Spleen (tissue), 11 donors: ENCODE measurements around the gene EFNA5. TPM values are rescaled to one million over a fixed set of nuclear protein-coding genes. Genes with fewer than 3 reads are reported as not detected.
"Not testable (repeated sequence)": the region's sequence is repeated elsewhere in the genome, so short reads cannot be mapped to it uniquely, and the experiment has no call there.

Experiments used
- DNase-seq: peaks from one replicate; pipeline ENCODE4 v3.0.0-alpha.2; 2020
- H3K27ac ChIP-seq, 8 donors: fragments of 200-600 bp; sonication (generic) in 7 of 8; 1 replicate in 4 of 8; 2 replicates in 4 of 8; pipeline versions ENCODE4 v1.5.0 to v1.8.0; 2016 to 2021; ENCODE audit warnings: inconsistent platforms in 4 of 8, mild to moderate bottlenecking in 4 of 8, moderate library complexity in 1 of 8
- H3K27me3 ChIP-seq, 7 donors: fragments of 200-600 bp; sonication (generic) in 6 of 7; replicated peaks in 1 of 7; 1 replicate in 4 of 7; 2 replicates in 3 of 7; pipeline versions ENCODE4 v1.5.0 to v1.8.0; 2016 to 2021; ENCODE audit warnings: inconsistent platforms in 3 of 7, mild to moderate bottlenecking in 1 of 7
- H3K36me3 ChIP-seq, 6 donors: fragments of 200-600 bp; sonication (generic) in 5 of 6; 1 replicate in 4 of 6; 2 replicates in 2 of 6; pipeline versions ENCODE4 v1.5.0 to v1.8.0; 2016 to 2021; ENCODE audit warnings: inconsistent platforms in 2 of 6
- H3K4me1 ChIP-seq, 6 donors: fragments of 200-600 bp; sonication (generic) in 5 of 6; 1 replicate in 3 of 6; 2 replicates in 3 of 6; pipeline versions ENCODE4 v1.5.0 to v1.8.0; 2016 to 2021; ENCODE audit warnings: inconsistent platforms in 3 of 6
- H3K4me3 ChIP-seq, 8 donors: fragments of 200-600 bp; sonication (generic) in 7 of 8; 1 replicate in 4 of 8; 2 replicates in 4 of 8; pipeline versions ENCODE4 v1.5.0 to v1.8.0; 2016 to 2021; ENCODE audit warnings: inconsistent platforms in 4 of 8, mild to moderate bottlenecking in 4 of 8, moderate library complexity in 2 of 8
- H3K9me3 ChIP-seq, 8 donors: fragments of 200-600 bp; sonication (generic) in 7 of 8; 1 replicate in 4 of 8; 2 replicates in 4 of 8; pipeline versions ENCODE4 v1.5.0 to v1.8.0; 2016 to 2021; ENCODE audit warnings: inconsistent platforms in 4 of 8
- POLR2A ChIP-seq, 3 donors: fragments of 450-650 bp; IDR thresholded peaks; one replicate each; pipeline ENCODE4 v1.5.1; 2017; ENCODE audit warnings: antibody characterized with exemption in 3 of 3, mild to moderate bottlenecking in 1 of 3
- POLR2AphosphoS5 ChIP-seq, 3 donors: sonication (generic); formaldehyde crosslinking; IDR thresholded peaks; one replicate each; pipeline ENCODE4 v1.5.1; 2017; ENCODE audit warnings: antibody characterized with exemption in 3 of 3
- WGBS, 5 donors: extraction: QIAGEN DNeasy Blood & Tissue Kit in 3 of 5; methylation state at CpG; one replicate each; pipeline versions ENCODE4 v1.1.5 to v1.1.7; 2013 to 2018; 5-methylcytosine and 5-hydroxymethylcytosine counted together
- intact Hi-C: fragments of 100-400 bp; cut with DNase I; formaldehyde crosslinking; loops from one replicate; pipeline ENCODE4 v1.15.0; 2023; ENCODE audit warnings: low total_unique reads
- polyA plus RNA-seq, 3 donors: library from polyadenylated mRNA; stranded (reverse); fragments of 200-250 nt; gene quantifications; one replicate each; pipeline ENCODE4 v1.2.1, GENCODE V29; 2013
- total RNA-seq, 7 donors: library from RNA; depleted of rRNA in 3 of 7; stranded (reverse); fragments of >200 nt in 3 of 7; fragmentation: NEBNext Ultra II Directional in 4 of 7; extraction: Animal tissue kit (Norgen Biotek cat#: 25700) in 4 of 7; gene quantifications; one replicate each; pipeline versions ENCODE4 v1.1.0 to v1.2.1, GENCODE V29; 2016 to 2021
- TF ChIP-seq, protein P1 (sequence below), 11 experiments: fragments of 200-600 bp in 7 of 11; fragments of 450-650 bp in 4 of 11; sonication (generic) in 4 of 11; IDR thresholded peaks in 8 of 11; conservative IDR thresholded peaks in 3 of 11; 1 replicate in 7 of 11; 2 replicates in 4 of 11; pipeline versions ENCODE4 v1.4.0 to v1.8.0; 2016 to 2021; ENCODE audit warnings: antibody characterized with exemption in 11 of 11, inconsistent platforms in 4 of 11, mild to moderate bottlenecking in 1 of 11
- donor health status: healthy with polysubstance abuse.
- donor health status: DM: no; HTN: no; CAD: no; lungs with moderate emphysema.
- donor health status: DM: no; HTN: no; CAD: no.
- donor health status: Bipolar disorder and iron deficiency.
- donor health status: healthy.
- donor health status: DM: no; HTN: no; CAD: no.
- donor health status: DM: yes; HTN: yes; CAD: no.

EFNA5 gene
- total and polyA plus RNA-seq, 10 donors: 0.33 to 29.0 (median 12.2) TPM

DNA sequence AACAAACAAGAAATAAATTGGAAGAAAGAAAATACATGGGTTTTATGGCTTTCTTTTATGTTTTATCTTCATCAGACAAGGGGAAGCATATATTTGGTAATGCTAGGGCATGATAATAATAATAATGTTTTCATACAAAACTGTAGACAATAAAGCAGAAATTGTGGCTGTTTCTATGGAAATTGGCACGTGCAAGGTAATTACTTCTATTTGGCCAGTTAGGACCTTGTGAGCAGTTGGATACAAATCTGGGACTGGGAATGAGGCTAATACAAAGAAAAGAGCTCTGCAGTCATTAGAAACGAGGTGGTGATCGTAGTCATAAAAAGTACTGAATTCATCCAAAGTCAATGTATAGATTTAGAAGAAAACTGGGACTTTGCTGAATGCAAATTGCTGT, 233.6 kb downstream of the EFNA5 start:
- no peak overlapping the region for H3K4me3 ChIP-seq
- 86 to 95% (median 89%) methylated on average over 3 of the region's 3 CpGs for WGBS, 5 donors
- TF ChIP-seq, protein P1, sequence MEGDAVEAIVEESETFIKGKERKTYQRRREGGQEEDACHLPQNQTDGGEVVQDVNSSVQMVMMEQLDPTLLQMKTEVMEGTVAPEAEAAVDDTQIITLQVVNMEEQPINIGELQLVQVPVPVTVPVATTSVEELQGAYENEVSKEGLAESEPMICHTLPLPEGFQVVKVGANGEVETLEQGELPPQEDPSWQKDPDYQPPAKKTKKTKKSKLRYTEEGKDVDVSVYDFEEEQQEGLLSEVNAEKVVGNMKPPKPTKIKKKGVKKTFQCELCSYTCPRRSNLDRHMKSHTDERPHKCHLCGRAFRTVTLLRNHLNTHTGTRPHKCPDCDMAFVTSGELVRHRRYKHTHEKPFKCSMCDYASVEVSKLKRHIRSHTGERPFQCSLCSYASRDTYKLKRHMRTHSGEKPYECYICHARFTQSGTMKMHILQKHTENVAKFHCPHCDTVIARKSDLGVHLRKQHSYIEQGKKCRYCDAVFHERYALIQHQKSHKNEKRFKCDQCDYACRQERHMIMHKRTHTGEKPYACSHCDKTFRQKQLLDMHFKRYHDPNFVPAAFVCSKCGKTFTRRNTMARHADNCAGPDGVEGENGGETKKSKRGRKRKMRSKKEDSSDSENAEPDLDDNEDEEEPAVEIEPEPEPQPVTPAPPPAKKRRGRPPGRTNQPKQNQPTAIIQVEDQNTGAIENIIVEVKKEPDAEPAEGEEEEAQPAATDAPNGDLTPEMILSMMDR (IDR thresholded peaks at IDR 0.05 in 8 of 11, conservative IDR thresholded peaks at IDR 0.05 in 3 of 11): no peak
- no peak for TF ChIP-seq POLR2A (IDR thresholded peaks at IDR 0.05)
- no peak for TF ChIP-seq POLR2AphosphoS5 (IDR thresholded peaks at IDR 0.05)
- peaks cover 0 to 16% (median 11%) of the 10 kb centered on the region in 8 donors for H3K9me3 ChIP-seq
- no peaks in the 10 kb centered on the region for H3K4me1 ChIP-seq
- no peak overlapping the region for H3K27ac ChIP-seq
- DNase-seq: no peak
- no peaks in the 10 kb centered on the region for H3K36me3 ChIP-seq
- H3K27me3 ChIP-seq: no peaks in the 10 kb centered on the region
- intact Hi-C loops: no loop called here

DNA sequence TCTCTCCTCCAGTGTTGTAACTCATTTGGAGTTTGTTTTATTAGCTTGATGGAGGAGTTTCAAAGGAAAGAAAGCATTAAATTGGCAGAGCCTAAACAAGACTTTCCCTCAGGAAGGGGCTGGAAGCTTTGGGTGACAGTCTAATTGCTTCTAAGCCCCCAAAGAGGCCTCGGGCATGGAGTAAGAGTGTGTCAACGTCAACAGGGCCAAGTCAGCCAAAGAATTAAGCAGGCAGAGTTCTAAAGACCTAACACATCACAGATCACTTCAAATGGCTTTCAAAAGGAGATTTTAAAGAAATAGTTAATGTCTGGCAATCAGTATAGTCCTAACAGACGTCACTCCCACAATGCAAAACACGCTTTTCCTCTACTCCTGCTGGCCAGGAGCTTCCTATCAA, 234.5 kb downstream of the EFNA5 start:
- no peaks in the 10 kb centered on the region for H3K4me1 ChIP-seq
- DNase-seq: no peak
- no peak overlapping the region for H3K27ac ChIP-seq
- no peak for TF ChIP-seq POLR2AphosphoS5 (IDR thresholded peaks at IDR 0.05)
- TF ChIP-seq POLR2A (IDR thresholded peaks at IDR 0.05): no peak
- TF ChIP-seq, protein P1 (IDR thresholded peaks at IDR 0.05 in 8 of 11, conservative IDR thresholded peaks at IDR 0.05 in 3 of 11): no peak
- H3K27me3 ChIP-seq: no peaks in the 10 kb centered on the region
- no peaks in the 10 kb centered on the region for H3K36me3 ChIP-seq
- H3K4me3 ChIP-seq: no peak overlapping the region
- 64 to 85% (median 74%) methylated on average over 4 of the region's 4 CpGs for WGBS, 5 donors
- intact Hi-C loops: no loop called here
- H3K9me3 ChIP-seq: peaks cover 0 to 16% (median 11%) of the 10 kb centered on the region in 8 donors

DNA sequence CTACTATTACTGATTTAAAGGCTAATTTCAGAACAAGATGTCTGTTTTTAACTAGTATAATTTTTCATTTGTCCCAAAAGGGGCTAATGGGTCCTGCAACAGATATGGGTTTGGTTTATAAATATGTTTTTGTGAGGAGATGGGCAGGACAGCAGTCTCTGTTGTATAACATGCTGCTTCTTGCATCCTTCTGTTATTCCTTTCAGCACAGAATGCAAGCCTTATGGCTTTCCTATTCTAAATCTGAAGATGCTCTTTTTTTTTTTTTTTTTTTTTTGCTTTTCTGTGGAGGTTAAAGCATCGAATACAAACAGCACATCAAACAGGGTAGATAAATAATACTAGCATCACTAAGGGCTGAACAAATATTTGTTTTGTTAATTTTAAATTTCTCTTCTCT, 235.7 kb downstream of the EFNA5 start:
- Histone ChIP-seq H3K4me3 (no peak overlapping the region), H3K27ac (no peak overlapping the region), H3K9me3 (peaks cover 0 to 16% (median 11%) of the 10 kb centered on the region in 8 donors), H3K36me3 (no peaks in the 10 kb centered on the region), H3K27me3 (no peaks in the 10 kb centered on the region), H3K4me1 (peaks cover 0 to 8% (median 0%) of the 10 kb centered on the region in 6 donors)
- WGBS, 5 donors: 73 to 96% (median 83%) methylated on average over 1 of the region's 1 CpG
- intact Hi-C loops: no loop called here
- TF ChIP-seq, protein P1 (IDR thresholded peaks at IDR 0.05 in 8 of 11, conservative IDR thresholded peaks at IDR 0.05 in 3 of 11): no peak
- TF ChIP-seq POLR2AphosphoS5 (IDR thresholded peaks at IDR 0.05) (no peak), POLR2A (IDR thresholded peaks at IDR 0.05) (no peak)
- DNase-seq: no peak

DNA sequence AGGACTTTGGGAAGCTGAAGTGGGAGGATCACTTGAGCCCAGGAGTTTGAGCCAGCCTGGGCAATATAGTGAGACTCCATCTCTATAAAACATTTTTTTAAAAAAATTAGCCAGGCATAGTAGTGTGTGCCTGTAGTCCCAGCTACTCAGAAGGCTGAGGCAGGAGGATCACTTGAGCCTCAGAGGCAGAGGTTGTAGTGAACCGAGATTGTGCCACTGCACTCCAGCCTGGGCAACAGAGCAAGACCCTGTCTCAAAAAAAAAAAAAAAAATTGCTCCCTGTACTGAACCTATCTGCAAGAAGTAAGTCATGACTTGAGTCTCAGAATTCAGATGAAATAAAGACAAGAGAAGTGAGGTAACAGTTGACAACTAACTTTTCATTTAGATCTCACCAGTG, 237.1 kb downstream of the EFNA5 start:
- H3K9me3 ChIP-seq, H3K4me3 ChIP-seq, DNase-seq, H3K27ac ChIP-seq, H3K36me3 ChIP-seq, H3K27me3 ChIP-seq, intact Hi-C loops: not testable (repeated sequence)
- WGBS, 5 donors: 77 to 100% (median 88%) methylated on average over 1 of the region's 1 CpG
- peaks cover 0 to 11% (median 0%) of the 10 kb centered on the region in 6 donors for H3K4me1 ChIP-seq

DNA sequence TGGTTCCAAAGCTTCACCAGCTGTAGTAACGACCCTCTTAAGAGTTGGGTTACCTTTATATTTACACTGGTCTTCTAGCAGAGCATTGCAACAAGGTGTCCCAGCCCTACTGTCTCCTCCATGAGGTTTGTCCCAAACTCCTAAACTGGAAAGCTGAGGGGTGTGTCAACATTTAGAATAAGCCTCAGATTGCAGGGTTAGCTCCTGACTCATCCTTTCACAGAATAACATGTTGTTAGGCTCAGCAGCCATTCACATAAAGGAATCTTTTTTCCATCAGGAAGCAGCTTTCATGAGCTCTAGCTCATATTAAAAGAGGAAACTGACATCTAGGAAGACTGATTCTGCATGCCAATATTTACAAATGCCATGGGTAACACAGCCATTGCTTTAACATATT, 238.7 kb downstream of the EFNA5 start:
- DNase-seq: no peak
- no peaks in the 10 kb centered on the region for H3K27me3 ChIP-seq
- no peaks in the 10 kb centered on the region for H3K36me3 ChIP-seq
- TF ChIP-seq, protein P1 (IDR thresholded peaks at IDR 0.05 in 8 of 11, conservative IDR thresholded peaks at IDR 0.05 in 3 of 11): no peak
- TF ChIP-seq POLR2A (IDR thresholded peaks at IDR 0.05) (no peak), POLR2AphosphoS5 (IDR thresholded peaks at IDR 0.05) (no peak)
- WGBS, 5 donors: 75 to 97% (median 83%) methylated on average over 1 of the region's 1 CpG
- intact Hi-C loops: no loop called here
- no peak overlapping the region for H3K4me3 ChIP-seq
- H3K9me3 ChIP-seq: no peaks in the 10 kb centered on the region
- H3K4me1 ChIP-seq: peaks cover 0 to 11% (median 0%) of the 10 kb centered on the region in 6 donors
- peak overlapping the region in 1 of 8 donors; percentile 23 for H3K27ac ChIP-seq
